ELF-1 (cell line): ENCODE measurements around the gene SYK.

Experiments used
- DNase-seq: peaks from one replicate; pipeline ENCODE4 v3.0.0-alpha.2; 2016; ENCODE audit warnings: low read depth, low spot score

The SYK gene

DNA sequence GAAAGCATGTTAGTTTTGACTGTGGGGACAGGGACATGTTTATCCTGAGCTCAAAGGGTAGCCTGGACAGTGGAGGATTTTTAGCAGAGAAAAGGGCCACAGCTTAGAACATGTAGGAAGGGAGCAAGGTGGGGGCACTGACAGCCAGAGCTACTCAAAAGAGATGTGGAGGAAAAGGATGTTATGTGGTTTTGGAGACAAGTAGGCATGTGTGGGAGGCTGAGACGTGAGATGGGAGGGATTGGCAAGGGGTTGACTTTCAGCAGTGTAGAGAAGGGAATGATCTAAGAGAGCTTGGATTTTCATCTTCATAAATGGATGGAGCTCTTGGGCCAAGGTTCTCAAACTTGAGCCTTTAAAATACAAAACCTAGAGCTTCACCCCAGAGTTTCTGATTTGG lies 24.0 kb downstream of the SYK start:
- DNase-seq = no peak

DNA sequence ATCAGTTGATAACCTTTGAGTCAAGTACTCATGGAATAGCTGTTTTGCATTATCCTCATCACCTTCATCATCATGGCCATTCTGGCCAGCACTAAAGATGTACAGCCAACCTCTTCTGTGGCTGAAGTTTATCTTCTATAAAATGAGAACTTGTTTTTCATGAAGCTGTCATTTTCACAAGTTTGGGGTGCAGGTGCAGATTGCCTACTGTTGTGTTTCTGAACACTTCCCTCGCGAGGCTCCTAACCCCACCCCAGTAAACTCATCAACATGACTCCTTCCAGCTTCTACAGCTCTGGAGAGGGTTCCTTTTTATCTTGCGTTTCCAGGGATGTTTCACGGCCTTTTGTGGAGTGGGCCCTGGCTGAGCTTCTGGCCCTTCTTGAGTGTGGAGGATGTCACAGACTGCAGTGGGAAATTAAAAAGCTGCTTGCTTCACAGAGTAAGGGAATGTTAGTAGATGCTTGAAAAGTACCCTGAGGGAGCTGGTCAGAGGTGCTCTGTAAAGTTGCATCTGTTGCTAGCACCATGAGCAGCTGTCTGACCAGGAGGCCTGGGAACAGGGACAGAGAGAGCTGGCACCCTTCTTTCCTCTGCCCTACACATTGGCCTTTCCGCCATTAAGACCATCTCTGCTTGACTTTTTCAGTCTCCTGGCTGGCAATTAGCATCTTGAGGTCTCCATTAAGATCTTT lies 24.9 kb downstream of the SYK start:
- DNase-seq = no peak

DNA sequence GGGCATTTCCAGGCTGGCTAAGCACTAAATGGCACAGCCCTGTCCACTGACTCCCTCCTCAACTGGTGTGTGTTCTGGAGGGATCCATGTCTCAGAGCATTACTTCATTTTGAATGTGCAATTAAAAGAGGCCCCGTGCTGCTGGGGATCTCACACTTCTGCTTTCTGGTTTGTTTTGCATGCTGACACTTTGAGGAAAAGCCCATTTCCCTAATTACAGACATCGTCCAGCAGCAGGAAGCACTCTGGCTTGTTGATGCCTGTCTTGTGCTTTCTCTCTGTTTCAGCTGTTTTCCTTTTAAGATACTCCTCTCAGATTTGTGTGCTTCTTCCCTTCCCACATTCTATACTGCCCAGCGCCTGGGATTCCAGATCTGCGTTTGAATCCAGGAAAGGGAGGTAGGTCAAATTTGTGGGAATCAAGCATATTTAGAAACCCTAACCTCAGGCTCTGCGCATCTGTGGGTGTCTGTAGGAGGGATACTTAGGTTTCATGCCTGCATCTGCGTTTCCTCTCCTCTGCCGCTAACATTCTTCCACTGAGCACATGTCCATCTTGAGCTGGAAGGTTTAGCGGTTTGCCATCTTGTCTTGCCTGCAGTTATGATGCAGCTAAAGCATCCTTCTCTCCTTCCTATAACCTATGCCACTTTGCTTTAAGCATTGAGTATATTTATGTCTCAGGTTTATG lies 25.7 kb downstream of the SYK start:
- DNase-seq = no peak

DNA sequence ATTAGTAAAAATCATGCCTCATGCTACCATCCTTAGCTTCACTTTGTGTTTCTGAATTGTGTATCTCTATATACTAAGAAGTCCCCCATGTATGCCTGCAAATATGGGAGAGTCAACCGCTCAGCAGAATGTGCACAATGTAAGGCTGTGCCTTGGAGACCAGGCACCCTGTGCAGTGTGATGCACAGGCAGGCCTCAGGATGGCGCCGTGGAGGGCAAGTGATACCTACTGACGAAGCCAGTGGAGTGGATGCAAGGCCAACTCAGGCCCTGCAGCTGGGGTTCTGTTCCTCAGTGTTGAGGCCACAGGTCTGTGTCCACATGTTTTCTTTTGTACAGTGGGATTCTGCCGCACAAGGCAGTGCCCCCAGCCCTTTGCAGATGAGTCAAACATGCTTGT lies 28.4 kb downstream of the SYK start:
- DNase-seq = no peak

DNA sequence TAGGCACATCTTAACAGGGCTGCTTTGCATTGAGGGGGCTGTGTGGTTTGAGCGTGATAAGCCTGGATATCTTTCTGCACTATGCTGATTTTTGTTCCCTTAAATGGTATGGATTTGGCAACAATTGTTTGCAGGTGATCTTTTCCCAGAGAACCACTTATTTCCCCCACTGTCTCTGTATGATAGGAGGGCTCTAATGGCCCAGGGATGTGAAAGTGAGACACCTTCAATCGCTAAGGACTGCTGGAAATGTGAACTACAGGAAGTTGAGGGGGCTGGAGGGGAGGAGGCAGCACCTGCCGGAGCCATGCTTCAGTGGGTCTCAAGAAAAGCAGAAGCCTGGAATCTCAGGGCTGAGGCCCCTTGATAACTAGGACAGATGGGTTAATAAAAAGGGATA lies 29.4 kb downstream of the SYK start:
- no peak for DNase-seq

DNA sequence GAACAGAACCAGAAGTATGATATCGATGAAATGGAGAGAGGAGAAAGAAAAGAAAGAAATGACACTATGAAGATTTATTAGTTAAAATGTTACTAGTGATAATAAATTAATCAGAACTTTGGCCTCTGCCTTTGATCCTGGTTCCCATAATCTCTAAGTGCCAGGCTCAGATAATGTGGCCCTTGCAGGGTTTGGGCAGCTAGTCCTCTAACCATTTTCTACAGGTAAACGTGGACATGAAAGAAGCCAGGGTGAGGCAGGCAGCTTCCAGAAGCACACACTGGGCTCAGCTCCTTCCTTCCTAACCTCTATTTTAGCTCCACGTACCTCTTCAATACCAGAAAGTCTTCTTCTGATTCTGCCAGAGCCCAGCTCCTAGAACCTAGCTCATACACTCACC lies 30.6 kb downstream of the SYK start:
- DNase-seq = no peak

DNA sequence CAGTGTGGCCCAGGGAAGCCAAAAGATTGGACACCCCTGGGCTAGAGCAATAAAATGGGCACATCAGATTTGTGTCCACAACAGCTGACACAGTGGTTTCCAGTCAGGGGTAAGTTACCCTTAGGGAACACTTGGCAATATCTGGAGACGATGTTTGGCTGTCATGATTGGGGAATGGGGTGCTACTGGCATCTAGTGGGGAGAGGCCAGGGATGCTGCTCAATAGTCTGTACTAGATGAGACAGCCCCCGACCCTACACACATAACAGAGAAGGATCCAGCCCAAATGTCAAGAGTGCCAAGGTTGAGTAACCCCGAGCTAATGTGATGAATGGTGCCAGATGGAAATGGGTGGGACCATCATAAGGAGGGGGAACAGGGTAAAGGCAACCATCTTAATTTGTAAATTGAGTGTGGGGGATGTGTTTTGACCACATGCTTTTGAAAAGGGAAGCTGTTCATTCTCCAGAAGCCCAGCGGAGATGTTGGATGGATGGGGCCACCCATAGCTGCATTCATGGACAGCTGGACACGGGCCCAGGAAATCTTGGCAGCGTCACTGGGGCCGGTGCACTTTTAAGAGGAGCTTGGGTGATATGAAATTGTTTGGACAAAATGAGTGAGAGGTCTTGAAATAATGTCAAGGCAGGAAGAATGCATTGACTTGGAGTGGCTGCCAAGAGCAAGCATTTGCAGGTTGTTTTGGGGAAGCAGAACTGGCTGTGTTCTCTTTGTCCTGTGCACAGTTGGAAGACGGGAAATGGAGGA lies 33.4 kb downstream of the SYK start:
- DNase-seq = no peak

DNA sequence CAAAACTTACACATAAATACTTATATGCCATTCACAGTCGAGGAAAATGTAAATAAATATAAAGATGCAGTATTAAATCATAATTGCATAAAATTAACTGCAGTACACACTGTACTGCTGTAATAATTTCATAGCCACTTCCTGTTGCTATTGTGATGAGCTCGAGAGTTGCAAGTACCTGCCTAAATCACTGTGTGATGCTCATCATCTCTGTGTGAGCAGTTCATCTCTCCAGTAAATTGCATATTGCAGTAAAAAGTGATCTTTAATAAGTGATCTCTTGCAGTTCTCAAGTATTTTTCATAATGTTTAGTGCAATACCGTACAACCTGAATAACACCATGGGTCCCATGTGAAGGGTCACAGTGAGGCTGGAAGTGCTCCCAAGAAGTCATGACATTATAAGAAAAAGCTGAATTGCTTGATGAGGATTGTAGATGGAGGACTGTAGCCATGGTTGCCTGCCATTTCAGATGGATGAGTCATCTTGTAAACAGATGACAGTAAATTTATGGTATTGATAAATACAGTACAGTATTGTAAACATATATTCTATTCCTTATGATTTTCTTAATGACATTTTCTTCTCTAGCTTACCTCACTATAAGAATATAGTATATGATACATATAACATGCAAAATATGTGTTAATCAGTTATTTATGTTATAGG lies 34.9 kb downstream of the SYK start:
- no peak for DNase-seq

DNA sequence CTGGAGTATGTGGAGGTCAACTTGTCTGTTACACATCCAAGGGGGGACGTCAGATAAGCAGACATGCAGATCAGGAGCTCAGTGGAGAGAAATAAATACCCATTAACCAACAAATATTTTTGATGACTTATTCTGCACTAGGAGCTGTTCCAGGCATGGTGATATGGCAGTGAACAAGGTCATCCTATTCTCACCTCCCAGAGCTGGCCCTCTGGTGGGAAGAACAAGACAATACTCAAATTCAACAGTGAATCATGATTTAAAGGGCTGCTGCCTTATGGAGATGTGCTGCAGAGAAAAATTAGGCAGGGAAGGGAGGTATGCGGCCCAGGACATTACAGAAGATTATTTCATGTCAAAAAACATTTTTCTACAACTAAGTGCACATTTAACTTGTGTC lies 36.5 kb downstream of the SYK start:
- DNase-seq = no peak

DNA sequence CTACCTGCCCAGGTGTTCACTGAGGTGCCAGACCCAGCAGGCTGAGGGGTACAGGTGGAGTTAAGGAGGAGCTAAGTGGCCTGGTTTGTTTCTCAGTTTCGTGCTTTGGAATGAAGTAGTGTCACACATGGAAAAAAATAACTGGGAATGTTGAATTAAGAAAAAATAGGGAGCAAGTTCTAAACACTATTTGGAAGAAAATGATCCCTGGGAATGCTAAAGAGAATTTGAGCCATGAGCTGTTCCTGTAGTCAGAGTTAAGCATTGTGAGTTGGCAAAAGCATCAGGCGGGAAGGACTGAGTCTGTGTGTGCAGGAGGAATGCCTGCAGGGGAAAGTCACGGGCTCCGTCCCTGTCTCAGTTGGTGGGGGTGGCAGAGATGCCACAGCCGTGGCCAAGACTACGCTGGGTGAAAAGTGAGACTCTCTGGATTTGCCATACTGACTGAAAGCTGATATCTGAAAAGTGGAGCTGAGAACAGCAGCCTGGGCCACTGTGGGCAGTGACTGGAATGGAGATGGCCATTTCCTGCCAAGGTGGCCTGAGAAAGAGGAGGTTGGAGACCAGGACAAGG lies 37.0 kb downstream of the SYK start:
- DNase-seq = no peak

DNA sequence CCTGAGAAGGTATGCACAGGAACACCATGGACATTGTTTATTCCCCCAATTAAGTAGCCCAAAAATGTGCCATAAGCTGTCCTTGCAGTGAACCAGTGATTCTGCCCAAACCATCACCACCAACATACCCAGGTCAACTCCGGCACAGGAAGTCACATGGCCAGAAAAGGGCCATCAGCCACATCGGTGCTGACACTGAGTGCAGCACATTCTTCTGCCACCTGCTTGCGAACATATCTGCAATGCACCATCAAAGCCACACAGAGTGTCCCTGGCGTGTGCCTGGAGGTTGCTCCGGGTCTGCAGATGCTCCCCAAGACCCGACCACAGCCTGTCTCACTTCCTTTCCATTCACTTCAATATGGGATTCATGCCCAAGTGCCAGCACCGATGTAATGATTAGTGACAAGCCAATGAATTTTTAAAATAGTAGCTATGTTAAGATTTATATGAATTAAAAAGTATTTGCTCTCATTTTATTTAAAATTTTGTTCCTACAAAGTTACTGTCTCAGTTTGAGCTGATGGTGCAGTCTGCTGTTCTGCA lies 37.6 kb downstream of the SYK start:
- DNase-seq = no peak

DNA sequence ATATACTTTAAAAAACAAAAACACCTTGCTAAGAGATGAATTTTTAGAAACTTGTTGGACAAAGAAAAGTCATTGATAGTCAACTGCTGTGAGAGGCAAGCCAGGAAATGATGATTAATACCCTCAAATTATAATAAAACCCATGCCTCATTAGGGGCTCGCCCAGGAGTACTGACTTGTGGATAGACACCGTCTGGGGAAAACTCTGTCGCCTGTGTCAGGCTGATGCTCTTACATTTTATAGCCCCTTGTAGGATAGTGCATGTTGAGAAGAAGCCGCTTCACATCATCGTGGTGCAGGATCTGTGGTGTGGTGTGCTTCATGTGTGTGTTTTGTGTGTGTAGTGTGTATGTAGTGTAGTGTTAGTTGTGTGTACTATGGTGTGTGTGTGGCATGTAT lies 39.1 kb downstream of the SYK start:
- DNase-seq = no peak

DNA sequence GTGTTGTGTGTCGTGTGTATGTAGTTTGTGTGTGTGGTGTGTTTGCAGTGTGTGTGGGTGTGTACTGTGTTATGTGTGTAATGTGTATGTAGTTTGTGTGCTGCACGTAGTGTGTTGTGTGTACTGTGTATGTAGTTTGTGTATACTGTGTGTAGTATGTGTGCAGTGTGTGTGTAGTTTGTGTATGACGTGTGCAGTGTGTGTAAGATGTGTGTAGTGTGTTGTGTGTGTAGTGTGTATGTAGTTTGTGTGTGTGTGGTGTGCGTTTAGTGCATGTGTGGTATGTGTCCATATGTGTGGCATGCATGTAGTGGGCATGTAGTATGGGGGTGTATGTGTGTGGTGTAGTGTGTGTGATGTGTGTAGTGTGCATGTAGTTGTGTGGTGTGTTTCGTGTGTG lies 39.6 kb downstream of the SYK start:
- no peak for DNase-seq

DNA sequence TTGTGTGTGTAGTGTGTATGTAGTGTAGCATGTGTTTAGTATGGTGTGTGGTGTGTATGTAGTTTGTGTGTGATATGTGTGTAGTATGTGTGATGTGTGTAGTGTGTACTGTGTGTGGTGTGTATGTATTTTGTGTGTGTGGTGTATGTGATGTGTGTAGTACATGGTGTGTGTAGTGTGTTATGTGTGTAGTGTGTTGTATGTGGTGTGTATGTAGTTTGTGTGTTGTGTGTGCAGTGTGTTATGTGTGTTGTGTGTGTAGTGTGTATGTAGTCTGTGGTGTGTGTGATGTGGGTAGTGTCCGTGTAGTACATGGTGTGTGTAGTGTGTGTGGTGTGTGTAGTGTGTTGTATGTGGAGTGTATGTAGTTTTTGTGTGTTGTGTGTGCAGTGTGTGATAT lies 40.0 kb downstream of the SYK start:
- no peak for DNase-seq

DNA sequence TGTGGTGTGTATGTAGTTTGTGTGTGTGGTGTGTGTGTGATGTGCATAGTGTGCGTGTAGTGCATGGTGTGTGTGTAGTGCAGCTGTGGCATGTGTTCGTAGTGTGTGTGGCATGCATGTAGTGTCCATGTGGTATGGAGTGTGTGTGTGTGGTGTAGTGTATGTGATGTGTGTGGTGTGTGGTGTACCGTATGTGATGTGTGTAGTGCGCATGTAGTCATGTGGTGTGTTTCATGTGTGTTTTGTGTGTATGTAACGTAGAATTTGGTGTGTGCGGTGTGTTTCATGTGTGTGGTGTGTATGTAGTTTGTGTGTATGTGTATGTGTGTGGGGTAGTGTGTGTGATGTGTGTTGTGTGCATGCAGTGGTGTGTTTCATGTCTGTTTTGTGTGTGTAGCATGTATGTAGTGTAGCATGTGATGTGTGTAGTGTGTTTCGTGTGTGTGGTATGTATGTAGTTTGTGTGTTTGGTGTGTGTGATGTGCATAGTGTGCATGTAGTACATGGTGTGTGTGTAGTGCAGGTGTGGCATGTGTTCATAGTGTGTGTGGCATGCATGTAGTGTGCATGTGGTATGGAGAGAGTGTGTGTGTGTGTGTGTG lies 40.7 kb downstream of the SYK start:
- no peak for DNase-seq

DNA sequence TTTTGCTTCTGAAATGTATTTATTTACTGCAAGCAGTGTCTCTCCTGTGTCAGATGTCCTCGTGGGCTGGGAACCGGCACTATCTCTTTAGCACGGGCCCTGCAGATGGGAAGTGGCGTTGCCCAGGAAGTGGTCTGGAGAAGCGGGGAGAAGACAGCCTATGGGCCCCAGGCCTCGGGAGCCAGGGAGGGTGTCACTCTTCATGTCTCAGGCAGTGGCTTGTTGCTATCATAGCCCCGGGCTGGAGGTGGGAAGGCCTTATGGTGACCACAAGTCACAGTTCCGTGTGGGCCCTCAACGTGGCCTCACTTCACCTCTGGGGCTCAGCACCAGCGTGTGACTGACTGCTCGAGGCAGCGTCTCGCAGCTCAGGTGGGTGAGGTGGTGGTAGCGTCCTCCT lies 41.4 kb downstream of the SYK start:
- peak; percentile 12 for DNase-seq

DNA sequence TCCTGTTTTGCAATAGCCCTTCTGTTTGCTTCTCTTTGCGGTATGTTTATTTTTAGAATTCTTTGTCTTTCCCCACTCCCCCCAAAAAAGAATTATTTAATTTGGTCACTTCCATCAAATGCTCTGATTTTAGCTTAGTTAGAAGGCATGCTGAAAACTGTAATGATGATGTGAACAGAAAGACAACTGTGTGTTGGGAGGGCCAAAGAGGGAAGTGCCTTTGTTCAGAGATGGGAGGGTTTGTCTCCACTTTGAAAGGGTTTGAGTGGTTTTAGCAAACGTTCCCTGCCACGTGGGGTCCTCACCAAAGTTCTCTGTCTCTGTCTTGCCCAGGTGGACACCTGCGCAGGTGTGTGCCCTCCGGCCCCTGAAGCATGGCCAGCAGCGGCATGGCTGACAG lies 41.9 kb downstream of the SYK start:
- DNase-seq = no peak

DNA sequence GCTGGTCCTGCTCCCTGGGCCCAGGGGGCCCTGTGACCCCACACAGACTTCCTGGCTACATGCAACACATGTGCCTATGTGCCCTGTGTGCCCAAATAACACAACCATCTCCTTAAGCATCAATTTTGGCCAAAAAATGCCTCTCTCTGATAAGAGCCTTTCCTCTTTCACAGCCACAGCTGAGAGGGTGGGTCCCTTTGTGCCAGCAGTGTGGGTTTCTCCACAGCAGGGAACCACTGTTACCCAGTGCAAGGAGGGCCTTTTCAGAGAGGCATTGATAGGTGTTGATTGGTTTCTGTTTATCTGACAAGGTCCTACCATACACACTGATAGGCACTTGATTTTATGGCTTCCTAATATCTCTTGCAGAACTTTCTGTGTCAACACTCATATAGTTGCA lies 42.7 kb downstream of the SYK start:
- DNase-seq = no peak

DNA sequence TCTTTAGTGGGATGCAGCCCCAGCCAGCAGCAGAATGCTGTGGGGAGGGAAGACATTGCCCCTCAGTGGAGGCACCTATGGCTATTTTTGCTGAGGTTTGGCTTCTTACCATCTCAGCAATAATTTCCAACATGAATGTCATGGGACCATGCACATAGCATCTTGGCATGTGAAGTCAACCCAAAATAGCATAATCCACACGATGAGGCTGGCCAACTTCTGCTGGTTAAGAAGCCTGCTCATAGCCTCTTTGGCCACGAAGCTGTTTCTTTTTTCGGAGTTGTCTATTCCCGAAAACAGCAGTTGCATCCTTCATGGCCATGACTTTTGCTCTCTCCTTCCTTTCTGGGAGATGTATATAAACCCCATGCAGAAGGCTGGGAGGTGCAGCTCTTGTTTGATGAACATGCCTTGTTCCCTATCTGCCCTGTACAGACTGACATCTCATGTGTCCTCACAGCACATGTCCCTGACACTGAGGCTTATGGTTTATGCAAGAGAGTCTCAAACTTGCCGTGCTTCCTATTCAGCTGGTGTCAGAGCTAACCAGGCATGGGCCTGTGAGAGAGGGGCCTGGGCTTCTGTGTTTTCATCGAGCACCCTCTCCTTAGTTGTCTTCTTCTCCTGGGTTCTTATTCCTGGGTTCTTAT lies 45.3 kb downstream of the SYK start:
- no peak for DNase-seq

DNA sequence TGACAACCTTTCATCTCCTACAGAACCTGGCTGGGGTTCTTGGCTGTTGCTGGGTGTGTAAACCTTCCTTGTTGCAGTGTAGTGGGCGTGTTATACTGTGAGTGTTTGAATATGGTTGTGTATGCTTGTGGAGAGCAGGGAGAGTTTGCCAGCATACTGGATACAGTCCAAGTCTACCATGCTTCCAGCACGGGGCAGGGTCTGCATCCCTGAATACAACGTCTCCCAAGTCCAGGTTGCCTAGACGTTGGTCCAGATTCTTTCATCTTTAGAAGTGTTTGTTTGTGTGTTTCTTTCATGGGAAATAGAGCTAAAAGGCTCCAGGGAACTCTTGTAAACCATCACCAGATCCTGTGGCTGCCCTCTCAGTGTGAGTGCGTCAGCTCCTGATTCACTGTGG lies 46.4 kb downstream of the SYK start:
- DNase-seq = no peak

DNA sequence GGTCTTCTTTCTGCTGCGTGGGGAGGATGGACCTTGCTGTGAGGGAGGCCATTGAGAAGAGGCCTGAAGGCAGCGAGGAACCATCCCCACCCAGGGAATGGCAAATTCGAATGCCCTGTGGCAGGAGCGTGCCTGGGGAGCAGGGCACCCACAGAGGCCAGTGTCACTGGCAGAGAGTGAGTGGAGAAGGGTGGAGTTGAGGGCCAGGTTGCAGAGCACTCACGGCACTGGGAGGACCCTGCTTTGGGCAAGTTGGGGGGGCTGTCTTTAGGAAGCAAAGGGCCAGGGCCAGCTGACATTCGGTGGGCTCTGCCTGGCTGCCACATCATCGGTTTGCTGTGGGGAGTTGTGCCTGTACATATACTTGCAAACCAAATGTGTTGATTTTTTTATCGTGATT lies 47.2 kb downstream of the SYK start:
- DNase-seq = no peak
